ENCODE data around the gene GRAMD4. TPM values are rescaled to one million over a fixed set of nuclear protein-coding genes. Genes with fewer than 3 reads are reported as not detected.

The GRAMD4 gene
- total and polyA plus RNA-seq, 12 donors = 15.0 to 241 (median 79.4) TPM

DNA sequence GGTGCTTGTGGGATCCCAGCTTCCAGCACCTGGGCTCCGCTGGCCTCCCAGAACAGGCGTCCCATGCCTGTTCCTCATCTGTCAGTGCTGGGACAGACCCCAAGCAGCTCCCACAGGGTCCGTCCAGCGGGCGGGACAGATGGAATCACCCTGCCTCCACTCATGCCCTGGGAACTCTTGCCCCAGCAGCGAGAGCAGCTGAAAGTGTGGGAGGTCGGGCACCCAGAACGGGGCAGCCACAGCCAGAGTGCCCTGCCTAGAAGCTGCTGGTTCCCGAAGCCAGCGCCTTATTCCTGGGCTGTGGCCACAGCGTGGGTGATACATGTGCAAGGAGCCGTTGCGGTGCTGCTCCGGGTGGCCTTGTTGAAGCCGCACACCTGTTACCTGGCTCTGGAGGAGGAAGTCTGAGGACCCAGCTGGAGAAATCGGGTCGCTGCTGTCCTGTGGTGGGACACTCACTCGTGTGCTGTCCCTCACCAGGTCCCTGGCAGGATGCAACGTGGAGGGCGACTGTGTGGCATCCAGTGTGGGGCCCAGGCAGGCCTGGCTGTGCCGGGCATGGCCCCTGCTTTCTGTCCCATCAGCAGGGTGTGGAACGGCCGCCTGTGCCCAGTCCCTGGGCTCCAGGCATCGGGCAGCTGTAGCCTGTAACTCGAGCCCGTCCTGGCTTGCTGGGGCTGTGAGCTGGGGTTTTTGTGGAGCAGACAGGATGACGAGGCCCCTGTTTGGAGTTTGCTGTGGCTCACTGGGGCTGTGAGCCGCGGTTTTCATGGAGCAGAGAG is 16.2 kb downstream of the GRAMD4 start:
- DNase-seq = no peak
- no peaks in the 10 kb centered on the region for H3K27me3 ChIP-seq
- no peak for TF ChIP-seq POLR2A (IDR thresholded peaks at IDR 0.05)
- no peak for TF ChIP-seq CTCF (IDR thresholded peaks at IDR 0.05)
- no peak overlapping the region for H3K4me3 ChIP-seq
- peaks cover 7 to 21% of the 10 kb centered on the region in 2 donors for H3K4me1 ChIP-seq (replicated peaks in 1 of 2)
- WGBS, 4 donors = 77 to 94% (median 90%) methylated on average over 12 to 29 of the region's 29 CpGs
- intact Hi-C loops (cut with DNase I) = no loop called here
- no peaks in the 10 kb centered on the region for H3K36me3 ChIP-seq (replicated peaks in 1 of 2)
- H3K27ac ChIP-seq = peak overlapping the region in 2 of 5 donors; percentile 21 to 58
- no peaks in the 10 kb centered on the region for H3K9me3 ChIP-seq (replicated peaks in 1 of 3)

- Histone ChIP-seq H3K4me3 (no peak overlapping the region), H3K36me3 (replicated peaks in 1 of 2) (no peaks in the 10 kb centered on the region), H3K27ac (peak overlapping the region in 4 of 5 donors; percentile 13 to 84 (median 50)), H3K4me1 (replicated peaks in 1 of 2) (peaks cover 7 to 21% of the 10 kb centered on the region in 2 donors), H3K27me3 (no peaks in the 10 kb centered on the region), H3K9me3 (replicated peaks in 1 of 3) (no peaks in the 10 kb centered on the region)
- WGBS, 4 donors = 78 to 85% (median 81%) methylated on average over 12 to 21 of the region's 21 CpGs
- TF ChIP-seq CTCF (IDR thresholded peaks at IDR 0.05) (no peak), POLR2A (IDR thresholded peaks at IDR 0.05) (no peak)
- intact Hi-C loops (cut with DNase I) = no loop called here
- peak in 3 of 7 donors; percentile 48 to 82 (median 60) for DNase-seq
These were observed 17.8 kb downstream of the GRAMD4 start for GRCh38 chr22:46637711-46638600.

GRCh38 chr22:46638601-46639431 is 18.6 kb downstream of the GRAMD4 start:
- Histone ChIP-seq H3K27ac (peak overlapping the region in 4 of 5 donors; percentile 13 to 84 (median 50)), H3K9me3 (replicated peaks in 1 of 3) (no peaks in the 10 kb centered on the region), H3K27me3 (no peaks in the 10 kb centered on the region), H3K4me1 (replicated peaks in 1 of 2) (peaks cover 6 to 19% of the 10 kb centered on the region in 2 donors), H3K36me3 (replicated peaks in 1 of 2) (no peaks in the 10 kb centered on the region), H3K4me3 (no peak overlapping the region)
- intact Hi-C loops (cut with DNase I) = no loop called here
- WGBS, 4 donors = 48 to 60% (median 50%) methylated on average over 14 to 18 of the region's 18 CpGs
- peak in 6 of 7 donors; percentile 69 to 94 (median 79) for DNase-seq
- TF ChIP-seq POLR2A (IDR thresholded peaks at IDR 0.05) (no peak), CTCF (IDR thresholded peaks at IDR 0.05) (no peak)
